H1 (cell line): ENCODE measurements around the gene STARD3. TPM values are rescaled to one million over a fixed set of nuclear protein-coding genes. Genes with fewer than 3 reads are reported as not detected.
A peak's percentile ranks its signal among the peaks of the same experiment; 100 is the strongest.

ENCODE experiments used
- CBX8 ChIP-seq: fragments of 300-800, 300-1000 bp; sonication (generic); IDR thresholded peaks from 2 replicates; pipeline ENCODE4 v1.7.1; 2016; ENCODE audit warnings: low read depth, low read length, borderline replicate concordance
- CREB1 ChIP-seq: IDR thresholded peaks from 2 replicates; pipeline ENCODE4 v1.6.1; 2012; ENCODE audit warnings: inconsistent platforms
- EZH2 ChIP-seq: fragments of 200-600 bp; sonication (generic); IDR thresholded peaks from 2 replicates; pipeline ENCODE4 v1.7.1; 2012; ENCODE audit warnings: low read depth, mild to moderate bottlenecking, moderate library complexity, low read length, inconsistent platforms; ENCODE audit not compliant: severe bottlenecking
- GABPA ChIP-seq: IDR thresholded peaks from 2 replicates; pipeline ENCODE4 v1.6.1; 2011; ENCODE audit warnings: mild to moderate bottlenecking, low read length, moderate library complexity, borderline replicate concordance; ENCODE audit not compliant: insufficient read depth
- POLR2AphosphoS5 ChIP-seq: IDR thresholded peaks from 2 replicates; pipeline ENCODE4 v1.6.1; 2011; ENCODE audit warnings: low read depth, low read length
- POU5F1 ChIP-seq: IDR thresholded peaks from 2 replicates; pipeline ENCODE4 v1.6.1; 2011; ENCODE audit warnings: low read depth, mild to moderate bottlenecking, low read length, moderate library complexity
- RBBP5 ChIP-seq: IDR thresholded peaks from 2 replicates; pipeline ENCODE4 v1.7.1; 2012; ENCODE audit warnings: low read depth, mild to moderate bottlenecking, inconsistent platforms, low read length, moderate library complexity, borderline replicate concordance
- SAP30 ChIP-seq: fragments of 300-600 bp; sonication (generic); IDR thresholded peaks from 2 replicates; pipeline ENCODE4 v1.7.1; 2012; ENCODE audit warnings: low read length, moderate library complexity, mild to moderate bottlenecking, inconsistent platforms; ENCODE audit not compliant: insufficient read depth, insufficient replicate concordance
- SUZ12 ChIP-seq: fragments of 200-600 bp; sonication (generic); IDR thresholded peaks from 2 replicates; pipeline ENCODE4 v1.6.1; 2012; ENCODE audit warnings: mild to moderate bottlenecking, inconsistent platforms, low read length, moderate library complexity, mixed read lengths
- TCF12 ChIP-seq: IDR thresholded peaks from 2 replicates; pipeline ENCODE4 v1.6.1; 2011; ENCODE audit warnings: low read depth, mild to moderate bottlenecking, low read length
- YY1 ChIP-seq: IDR thresholded peaks from 2 replicates; pipeline ENCODE4 v1.6.1; 2011; ENCODE audit warnings: low read depth, mild to moderate bottlenecking, low read length
- polyA plus RNA-seq, 7 experiments: library from polyadenylated mRNA; depleted of rRNA in 3 of 7; stranded (reverse) in 5 of 7; unstranded in 2 of 7; fragments of >200 nt in 5 of 7; fragments of 200-250 nt in 2 of 7; gene quantifications; 1 replicate in 5 of 7; 2 replicates in 1 of 7; 4 replicates in 1 of 7; pipeline versions ENCODE4 v1.2.1 to v1.2.3, GENCODE V29; 2011 to 2013; ENCODE audit warnings: missing spikeins in 2 of 7, mixed read lengths in 2 of 7
- total RNA-seq: library from RNA; stranded (reverse); fragmentation: NEBNext Ultra II Directional; extraction: Animal tissue kit (Norgen Biotek cat#: 25700); gene quantifications from 2 replicates; pipeline ENCODE4 v1.2.1, GENCODE V29; 2021

STARD3 gene
- total and polyA plus RNA-seq, 2 of the 8 experiments (the other 6 are each of a cell fraction or from before 2014, with no cell fraction given): 47.6 to 80.3 TPM

GRCh38 chr17:39599665-39600231 lies 37.2 kb upstream of the STARD3 start (continued):
- TF ChIP-seq TCF12 (no peak), EZH2 (peak; percentile 81), CREB1 (no peak), POU5F1 (no peak), CBX8 (peak; percentile 54; the same call in 1 of the 2 replicates), SAP30 (no peak), GABPA (0 out of 2 replicates have a peak, but pooled peaks have one; percentile 34), RBBP5 (no peak), POLR2AphosphoS5 (no peak), YY1 (no peak), SUZ12 (peak; percentile 94)
